Pons (tissue), 1 donor: ENCODE measurements around the gene ATAD5.
"Not testable (repeated sequence)": the region's sequence is repeated elsewhere in the genome, so short reads cannot be mapped to it uniquely, and the experiment has no call there.

Experiments used
- DNase-seq: peaks from one replicate; pipeline ENCODE4 v3.0.0-alpha.2; 2016; ENCODE audit warnings: low spot score

The ATAD5 gene

DNA sequence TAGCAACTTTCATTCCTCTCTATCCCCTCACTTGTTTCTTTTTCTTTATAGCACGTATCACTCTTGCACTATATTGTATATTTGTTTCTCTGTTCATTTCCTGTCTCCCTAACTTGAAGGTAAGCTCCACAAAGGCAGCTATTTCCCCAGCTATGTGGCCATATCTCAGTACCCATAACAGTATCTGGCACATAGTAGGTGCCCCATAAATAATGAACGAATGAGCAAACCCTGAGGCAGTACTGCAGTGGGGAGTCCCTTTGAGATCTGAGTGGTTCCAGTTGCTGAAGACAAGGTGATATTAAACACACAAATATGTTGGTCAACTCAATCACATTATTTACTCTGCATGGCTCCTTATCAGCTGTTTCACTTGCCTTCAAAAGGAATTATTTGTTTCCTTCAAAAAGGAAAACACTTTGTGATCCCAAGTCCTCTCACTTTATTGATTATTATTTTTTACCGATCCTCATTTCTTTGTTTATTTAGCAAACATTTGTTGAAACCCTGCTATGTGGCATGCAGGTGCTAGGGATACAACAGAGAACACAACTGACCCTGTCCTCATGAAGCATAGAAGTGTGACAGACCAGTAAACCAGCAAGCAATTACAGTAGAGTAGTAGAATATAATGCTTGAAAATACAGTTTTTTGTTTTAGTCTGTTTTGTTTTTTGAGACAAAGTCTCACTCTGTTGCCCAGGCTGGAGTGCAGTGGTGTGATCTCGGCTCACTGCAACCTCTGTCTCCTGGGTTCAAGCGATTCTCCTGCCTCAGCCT is 84.3 kb downstream of the ATAD5 start:
- DNase-seq: no peak

DNA sequence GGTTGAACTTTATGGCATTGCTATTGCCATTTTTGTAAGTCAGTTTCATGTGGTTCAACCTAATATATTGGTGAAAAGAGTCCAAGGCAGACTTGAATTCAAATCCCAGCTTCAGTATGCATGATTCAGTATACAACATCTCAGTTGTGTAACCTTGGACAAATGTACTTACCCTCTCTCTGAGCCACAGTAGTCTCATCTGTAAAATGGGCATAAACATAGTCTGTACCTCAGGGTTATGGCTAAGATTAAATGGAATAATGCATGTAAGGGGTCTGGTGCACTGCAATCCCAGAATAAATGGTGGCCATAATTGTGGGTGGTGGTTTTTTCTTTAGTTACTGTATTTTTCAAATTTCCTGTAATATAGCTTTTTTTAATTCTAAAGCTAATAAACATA is 85.3 kb downstream of the ATAD5 start:
- DNase-seq: no peak

DNA sequence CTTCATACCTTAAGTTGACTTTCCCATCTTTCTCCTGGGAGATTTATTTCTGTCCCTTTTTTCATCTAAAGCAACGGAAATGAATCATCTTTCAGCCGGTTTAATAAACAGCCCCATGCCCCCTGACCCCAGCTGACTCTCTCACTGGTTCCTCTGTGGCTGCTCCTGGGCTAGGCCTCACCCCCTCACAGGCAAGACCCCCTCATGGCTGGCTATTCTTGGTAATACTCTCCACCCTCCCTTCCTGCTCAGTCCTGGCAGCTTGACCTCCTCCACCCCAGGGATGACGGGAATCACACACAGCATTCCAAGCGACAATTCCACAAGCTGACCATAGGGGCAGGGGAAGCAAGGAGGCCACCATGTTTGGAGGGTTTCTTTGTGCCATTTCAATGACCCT is 88.5 kb downstream of the ATAD5 start:
- no peak for DNase-seq

DNA sequence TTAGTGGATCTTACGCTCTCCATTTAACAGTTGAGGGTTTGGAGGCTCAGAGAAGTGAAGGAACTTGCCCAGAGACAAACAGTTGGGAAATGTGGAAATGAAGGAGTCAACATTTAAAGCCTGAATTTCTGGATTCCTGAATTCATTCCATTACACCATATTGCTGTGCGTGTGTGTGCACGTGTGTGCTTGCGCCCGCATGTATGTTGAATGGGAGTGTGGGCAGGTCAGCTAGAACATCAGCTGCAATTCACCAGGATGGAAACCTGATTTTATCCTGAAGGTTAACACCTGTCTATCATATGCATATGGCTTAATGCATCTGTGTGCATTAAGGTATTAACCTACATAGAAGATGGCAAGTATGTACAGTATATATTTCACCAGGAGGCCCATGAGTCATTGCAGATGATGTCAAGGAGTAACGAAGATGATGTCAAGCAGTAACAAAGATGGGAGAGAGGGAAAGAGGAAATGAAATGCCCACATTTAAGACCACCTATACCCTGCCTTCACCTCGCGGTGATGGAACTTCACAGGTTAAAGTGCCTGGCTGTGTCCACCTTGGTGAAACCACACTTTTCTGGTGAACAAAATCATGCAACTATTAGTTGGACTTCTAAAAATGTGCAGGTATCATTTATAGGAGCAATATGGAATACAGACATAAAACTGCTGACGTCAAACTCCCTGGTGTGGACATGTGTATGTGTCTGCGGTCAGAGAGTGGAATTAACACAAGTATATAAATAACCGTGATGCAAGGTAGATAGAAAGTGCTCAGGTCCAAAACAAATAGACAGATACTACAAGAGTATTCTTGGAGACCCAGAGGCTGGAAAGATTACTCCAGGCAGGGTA is 89.1 kb downstream of the ATAD5 start:
- DNase-seq: no peak

DNA sequence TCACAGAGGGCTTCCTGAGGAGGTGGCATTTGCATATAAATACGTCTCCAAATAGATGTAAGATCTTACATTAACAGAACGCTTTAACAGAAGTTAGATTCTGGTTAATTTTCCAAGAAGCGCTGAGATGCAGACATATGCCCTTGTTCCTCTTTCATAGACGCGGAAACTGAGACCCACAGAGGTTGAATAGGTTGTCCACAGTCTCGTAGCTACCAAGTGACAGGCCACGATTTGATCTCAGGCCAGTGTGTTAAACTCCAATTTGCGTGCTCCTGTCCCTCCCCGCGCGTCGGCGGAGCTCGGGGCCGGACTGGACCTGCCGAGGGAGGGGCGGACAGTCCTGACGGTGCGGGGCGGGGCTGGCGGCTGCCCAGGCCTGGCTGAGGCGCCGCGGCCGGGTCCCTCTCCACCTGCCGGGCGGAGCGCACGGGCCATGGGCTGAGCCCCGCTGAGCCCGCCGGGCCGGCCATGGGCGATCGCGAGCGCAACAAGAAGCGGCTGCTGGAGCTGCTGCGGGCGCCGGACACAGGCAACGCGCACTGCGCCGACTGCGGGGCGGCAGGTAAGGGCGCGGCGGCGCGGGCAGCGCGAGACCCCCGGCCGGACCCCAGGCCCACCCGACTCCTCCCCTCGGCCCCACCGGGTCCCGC is 89.9 kb downstream of the ATAD5 start, which contains the start of gene ADAP2:
Gene ADAP2, plus strand, starts transcription at position 402 of the 653 bp plus-strand sequence. Its CDS starts 70 bp downstream, at position 472.
- DNase-seq: peak; percentile 40

DNA sequence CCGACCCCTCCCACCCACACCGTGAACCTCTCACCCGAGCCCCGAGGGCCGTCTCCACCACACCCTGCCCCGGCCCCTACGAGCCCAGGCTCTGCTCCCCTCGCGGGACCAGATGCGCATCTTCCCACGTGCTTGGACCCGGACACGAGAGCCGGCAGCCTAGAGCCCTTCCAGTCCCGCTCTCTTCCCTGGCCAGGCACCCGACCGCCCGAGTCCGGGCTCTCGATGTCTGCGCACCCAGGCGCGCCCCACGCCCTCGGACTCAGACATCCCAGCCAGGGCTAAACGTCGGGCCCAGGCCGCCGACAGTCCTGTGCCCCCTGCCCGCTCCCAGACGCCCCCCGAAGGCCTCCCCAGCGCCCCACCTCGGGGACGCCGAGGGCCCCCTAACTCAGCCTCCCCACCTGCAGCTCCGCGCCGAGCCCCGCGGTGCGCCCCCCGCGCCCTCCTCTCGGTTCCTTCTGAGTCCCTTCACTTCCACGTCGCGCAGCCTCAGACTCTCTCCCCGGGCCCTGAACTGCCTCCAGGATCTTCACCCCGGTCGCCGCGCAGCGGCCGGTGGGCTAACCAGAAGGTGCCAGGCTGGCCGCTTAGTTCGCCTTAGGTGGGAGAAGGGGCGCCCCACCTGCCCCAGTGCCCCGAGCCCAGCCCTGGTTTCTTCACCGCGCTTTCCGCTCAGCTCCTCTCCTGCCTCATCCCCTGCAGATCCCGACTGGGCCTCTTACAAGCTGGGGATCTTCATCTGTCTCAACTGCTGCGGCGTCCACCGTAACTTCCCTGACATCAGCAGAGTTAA is 90.7 kb downstream of the ATAD5 start:
- DNase-seq: no peak

DNA sequence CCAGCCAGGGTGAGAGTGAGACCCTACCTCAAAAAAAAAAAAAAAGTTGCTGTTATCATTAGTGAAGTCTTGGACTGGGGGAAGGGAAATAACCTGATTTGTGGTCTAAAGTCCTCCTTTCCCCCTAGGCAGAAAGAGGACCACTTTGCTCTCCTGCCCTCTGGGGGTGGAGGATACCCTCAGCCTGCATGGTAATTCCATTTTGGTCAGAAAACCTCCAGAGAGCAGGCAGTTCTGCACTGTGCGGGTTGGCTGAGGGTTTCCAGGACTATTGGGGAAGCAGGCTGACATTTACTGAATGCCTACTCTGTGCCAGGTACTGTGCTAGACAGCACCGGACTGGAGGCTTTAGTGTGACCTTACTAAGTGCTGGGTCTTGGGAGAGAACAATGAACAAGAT is 92.6 kb downstream of the ATAD5 start:
- DNase-seq: no peak

DNA sequence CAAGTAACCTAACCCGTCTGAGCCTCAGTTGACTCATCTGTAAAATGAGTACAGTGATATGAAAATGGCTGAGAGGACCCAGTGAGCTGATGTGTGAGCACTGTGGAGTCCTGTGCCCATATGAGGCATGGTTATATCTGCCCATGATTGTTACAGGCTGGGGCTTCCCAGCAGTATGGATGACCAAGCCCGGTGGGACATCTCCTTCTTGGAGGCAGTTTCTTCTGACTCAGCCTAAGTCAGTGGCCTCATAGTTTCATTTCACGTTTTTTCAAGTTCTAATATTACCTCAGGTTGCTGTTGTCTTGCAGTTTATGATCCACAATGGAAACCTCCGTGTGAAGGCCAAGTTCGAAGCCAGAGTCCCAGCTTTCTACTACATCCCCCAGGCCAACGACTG is 94.8 kb downstream of the ATAD5 start:
- DNase-seq: no peak

DNA sequence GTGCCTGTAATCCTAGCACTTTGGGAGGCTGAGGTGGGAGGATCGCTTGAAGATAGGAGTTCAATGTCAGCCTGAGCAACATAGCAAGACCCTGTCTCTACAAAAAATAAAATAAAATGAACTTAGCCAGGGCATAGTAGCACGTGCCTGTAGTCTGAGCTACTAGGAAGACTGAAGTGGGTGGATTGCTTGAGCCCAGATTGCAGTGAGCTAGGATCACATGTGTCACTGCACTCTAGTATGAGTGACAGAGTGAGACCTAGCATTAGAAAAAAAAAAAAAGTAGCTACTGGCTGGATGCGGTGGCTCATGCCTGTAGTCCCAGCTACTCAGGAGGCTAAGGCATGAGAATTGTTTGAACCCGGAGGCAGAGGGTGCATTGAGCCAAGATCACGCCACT is 96.0 kb downstream of the ATAD5 start:
- DNase-seq: no peak

DNA sequence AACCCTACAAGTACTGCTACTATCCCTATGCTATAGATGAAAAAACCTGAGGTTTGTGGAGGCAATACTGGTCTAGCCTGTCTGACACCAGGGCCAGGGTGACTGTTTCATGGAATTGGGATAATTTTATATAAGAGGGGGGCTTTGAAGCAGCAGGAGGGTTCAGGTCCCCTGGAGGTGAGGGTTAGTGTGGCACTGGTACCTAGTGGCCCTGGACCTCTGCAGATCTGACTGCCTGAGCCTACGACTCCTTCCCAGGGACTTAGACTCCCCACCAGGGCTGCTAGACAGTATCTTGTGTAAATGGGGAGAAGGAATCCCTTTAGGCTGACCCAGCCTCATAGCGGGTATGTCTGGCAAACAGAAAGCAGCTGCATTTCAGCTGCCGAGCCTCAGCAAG is 96.8 kb downstream of the ATAD5 start:
- DNase-seq: no peak

DNA sequence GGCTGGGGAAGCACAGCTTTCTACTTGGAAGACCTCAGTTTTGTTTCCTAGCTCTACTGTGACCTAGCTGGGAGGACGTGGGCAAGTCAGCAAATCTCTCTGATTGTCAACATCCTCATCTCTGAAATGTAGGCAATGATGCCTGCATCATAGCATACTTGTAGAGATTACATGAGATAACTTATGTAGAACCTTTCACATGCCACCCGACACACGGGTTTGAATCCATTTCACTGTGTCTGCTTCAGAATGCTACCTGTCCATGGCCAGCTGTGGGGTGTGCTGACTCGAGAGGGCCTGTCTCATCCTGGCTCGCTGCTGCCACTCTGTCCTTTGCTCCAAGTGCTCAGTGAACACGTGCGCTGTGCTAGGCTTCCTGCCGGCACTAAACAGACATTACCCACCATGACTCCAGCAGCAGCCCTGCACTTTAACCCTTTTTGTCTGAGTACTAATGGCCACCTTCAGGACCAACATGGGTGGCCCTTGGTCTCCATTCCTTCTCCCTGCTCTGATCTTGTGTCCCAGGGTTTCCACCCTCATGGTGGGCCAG is 97.4 kb downstream of the ATAD5 start:
- DNase-seq: no peak

DNA sequence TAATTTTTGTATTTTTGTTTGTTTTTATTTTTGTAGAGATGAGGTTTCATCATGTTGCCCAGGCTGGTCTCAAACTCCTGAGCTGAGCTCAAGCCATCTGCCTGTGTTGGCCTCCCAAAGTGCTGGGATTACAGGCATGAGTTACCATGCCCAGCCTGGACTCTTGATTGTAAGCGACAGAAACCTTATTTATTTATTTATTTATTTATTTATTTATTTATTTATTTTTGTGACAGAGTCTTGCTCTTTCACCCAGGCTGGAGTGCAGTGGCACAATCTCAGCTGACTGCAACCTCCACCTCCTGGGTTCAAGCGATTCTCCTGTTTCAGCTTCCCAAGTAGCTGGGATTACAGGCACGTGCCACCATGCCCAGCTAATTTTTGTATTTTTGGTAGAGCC is 98.1 kb downstream of the ATAD5 start:
- DNase-seq: not testable (repeated sequence)

DNA sequence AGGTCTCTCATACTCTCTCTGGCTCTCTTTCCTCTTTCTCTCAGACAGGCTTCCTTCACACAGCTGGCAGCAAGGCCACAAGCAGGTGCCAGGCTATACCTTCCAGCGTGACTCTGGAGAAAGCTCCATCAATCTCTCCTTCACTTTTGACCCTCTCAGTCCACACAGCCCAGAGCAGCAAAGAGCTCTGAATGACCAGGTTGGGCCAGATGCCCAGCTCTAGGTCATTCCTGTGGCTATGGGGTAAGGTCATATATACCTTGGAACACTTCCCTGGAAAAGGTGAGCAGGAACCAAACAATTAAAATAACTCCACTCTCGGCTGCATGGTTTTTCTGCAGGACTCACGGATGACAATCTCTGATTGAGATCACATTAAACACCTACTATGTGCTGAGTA is 98.7 kb downstream of the ATAD5 start:
- no peak for DNase-seq

DNA sequence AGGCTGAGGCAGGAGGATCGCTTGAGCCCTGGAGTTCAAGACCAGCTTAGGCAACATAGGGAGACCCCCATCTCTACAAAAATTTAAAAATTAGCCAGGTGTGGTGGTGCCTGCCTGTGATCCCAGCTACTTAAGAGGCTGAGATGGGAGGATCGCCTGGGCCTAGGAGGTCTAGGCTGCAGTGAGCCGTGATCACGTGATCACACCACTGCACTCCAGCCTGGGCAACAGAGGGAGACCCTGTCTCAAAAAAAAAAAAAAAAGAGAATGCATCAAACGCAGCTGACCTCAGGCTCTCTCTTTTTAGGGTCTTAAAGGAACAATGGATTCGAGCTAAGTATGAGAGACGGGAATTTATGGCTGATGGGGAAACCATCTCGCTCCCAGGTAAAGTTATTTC is 99.8 kb downstream of the ATAD5 start:
- DNase-seq: not testable (repeated sequence)

DNA sequence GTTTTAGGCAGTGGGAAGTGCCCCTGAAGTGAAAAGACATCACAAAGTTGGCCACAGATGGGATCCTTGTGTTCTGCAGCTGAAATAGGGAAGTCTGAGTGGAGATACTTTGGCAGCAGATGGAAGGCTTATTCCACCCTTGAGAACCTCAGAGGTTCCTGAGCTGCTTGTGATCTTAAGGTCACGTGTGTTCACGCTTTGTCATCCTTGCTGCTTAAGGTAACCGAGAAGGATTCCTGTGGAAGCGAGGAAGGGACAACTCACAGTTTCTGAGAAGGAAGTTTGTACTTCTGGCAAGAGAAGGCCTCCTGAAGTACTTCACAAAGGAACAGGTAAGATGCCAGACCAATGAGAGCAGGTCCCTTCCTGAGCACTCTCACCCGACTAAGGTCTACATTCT is 102.2 kb downstream of the ATAD5 start:
- no peak for DNase-seq

DNA sequence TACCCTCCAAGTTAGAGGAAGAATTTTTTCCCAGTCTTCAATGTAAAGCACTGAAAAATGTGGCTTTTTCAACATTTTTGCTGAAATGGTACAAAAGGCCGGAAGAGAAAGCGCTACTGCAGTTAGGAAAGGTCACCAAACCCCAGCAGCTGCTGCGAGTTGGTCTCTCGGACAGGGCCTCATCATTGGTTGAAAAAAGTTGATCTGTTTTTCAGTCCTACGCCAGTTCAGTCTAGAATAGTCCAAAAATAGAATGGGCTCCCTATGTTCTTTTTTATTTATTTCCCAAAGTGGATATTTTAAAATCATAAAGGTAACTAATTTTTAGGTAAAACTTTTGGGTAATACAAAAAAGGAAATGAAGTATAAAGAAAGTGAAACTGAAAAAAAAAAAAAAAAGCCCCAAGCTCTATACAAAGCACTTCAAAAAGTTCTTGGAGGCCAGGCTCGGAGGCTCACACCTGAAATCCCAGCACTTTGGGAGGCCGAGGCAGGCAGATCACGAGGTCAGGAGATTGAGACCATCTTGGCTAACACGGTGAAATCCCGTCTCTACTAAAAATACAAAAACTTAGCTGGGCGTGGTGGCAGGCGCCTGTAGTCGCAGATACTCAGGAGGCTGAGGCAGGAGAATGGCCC is 107.4 kb downstream of the ATAD5 start:
- DNase-seq: no peak

DNA sequence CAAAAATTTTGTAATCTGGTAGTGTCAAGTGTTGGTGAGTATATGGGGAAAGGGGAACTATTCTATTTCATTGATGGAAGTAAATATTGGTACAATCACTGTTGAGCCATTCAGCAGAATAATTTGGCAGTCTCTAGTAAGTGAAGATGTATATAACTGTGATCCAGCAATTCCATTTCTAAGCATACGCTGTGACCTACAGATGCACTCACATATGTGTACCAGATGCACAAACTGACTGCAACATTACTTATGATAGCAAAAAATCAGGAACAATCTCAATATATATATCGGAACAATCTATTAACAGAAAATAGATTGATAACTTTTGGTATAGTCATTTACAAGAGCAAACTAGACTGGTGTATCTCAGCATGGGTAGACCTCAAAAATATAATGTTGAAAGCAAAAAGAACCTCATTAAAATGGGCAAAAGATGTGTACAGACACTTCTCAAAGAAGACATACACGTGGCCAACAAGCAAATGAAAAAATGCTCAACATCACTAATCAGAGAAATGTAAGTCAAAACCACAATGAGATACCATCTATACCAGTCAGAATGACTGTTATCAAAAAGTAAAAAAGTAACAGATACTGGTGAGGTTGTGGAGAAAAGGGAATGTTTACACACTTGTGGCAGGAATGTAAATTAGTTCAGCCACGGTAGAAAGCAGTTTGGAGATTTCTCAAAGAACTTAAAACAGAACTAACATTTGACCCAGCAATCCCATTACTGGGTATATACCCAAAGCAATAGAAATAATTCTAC is 110.7 kb downstream of the ATAD5 start:
- DNase-seq: no peak
